IMR-90 (cell line): Measurements from ENCODE around the gene NIBAN1. TPM values are rescaled to one million over a fixed set of nuclear protein-coding genes. Genes with fewer than 3 reads are reported as not detected.

Experiments
- ATAC-seq: fragments of 200-7000 bp; cut with Tn5 transposase; 2 replicates; pipeline ENCODE4 v1.9.1; 2020; ENCODE audit warnings: low read depth, mild to moderate bottlenecking, moderate library complexity
- BruUV-seq: library from RNA; stranded (reverse); fragments of 400-500 nt; replicated peaks from 2 replicates; lab custom pipeline; 2021; lab: Mats Ljungman, UMichigan
- CTCF ChIA-PET: fragments of 300-600 bp; formaldehyde crosslinking; extraction: SDS; loops from one replicate; lab custom pipeline; 2021; ENCODE audit warnings: antibody characterized with exemption; lab: Yijun Ruan, JAX
- POLR2A ChIA-PET: fragments of 300-600 bp; sonication (Branson Sonifier 250); formaldehyde crosslinking; loops from one replicate; lab custom pipeline; 2022; ENCODE audit warnings: antibody characterized with exemption; ENCODE audit not compliant: unreplicated experiment; lab: Charles Lee
- DNase-seq: peaks from one replicate; pipeline ENCODE4 v3.0.0; 2013
- H2AFZ ChIP-seq: replicated peaks from 2 replicates; pipeline ENCODE3; 2013; ENCODE audit warnings: low read length, mild to moderate bottlenecking; ENCODE audit not compliant: poor library complexity
- H2AK5ac ChIP-seq: 2 replicates; pipeline ENCODE4 v1.6.1; 2013; ENCODE audit warnings: low read depth, low read length, inconsistent platforms
- H2AK9ac ChIP-seq: replicated peaks from 2 replicates; pipeline ENCODE3; 2013; ENCODE audit warnings: mild to moderate bottlenecking, low read depth, low read length, moderate library complexity; ENCODE audit not compliant: poor library complexity
- H2BK120ac ChIP-seq: 2 replicates; pipeline ENCODE4 v1.6.1; 2013; ENCODE audit warnings: low read depth, low read length, inconsistent platforms
- H2BK15ac ChIP-seq: 3 replicates; pipeline ENCODE4 v1.6.1; 2013; ENCODE audit warnings: low read depth, low read length, inconsistent platforms
- H2BK20ac ChIP-seq: 2 replicates; pipeline ENCODE4 v1.6.1; 2013; ENCODE audit warnings: low read depth, mild to moderate bottlenecking, inconsistent platforms, low read length, moderate library complexity
- H2BK5ac ChIP-seq: 2 replicates; pipeline ENCODE4 v1.6.1; 2013; ENCODE audit warnings: mild to moderate bottlenecking, low read depth, low read length, inconsistent platforms; ENCODE audit not compliant: poor library complexity, severe bottlenecking
- H3K14ac ChIP-seq: replicated peaks from 2 replicates; pipeline ENCODE4 v1.6.1; 2013; ENCODE audit warnings: low read depth, low read length, inconsistent platforms
- H3K18ac ChIP-seq: 2 replicates; pipeline ENCODE4 v1.6.1; 2013; ENCODE audit warnings: low read depth, low read length, control low read depth
- H3K23ac ChIP-seq: 2 replicates; pipeline ENCODE4 v1.6.1; 2013; ENCODE audit warnings: low read depth, low read length, inconsistent platforms
- H3K27ac ChIP-seq: 2 replicates; pipeline ENCODE4 v1.5.1; 2013; ENCODE audit warnings: mild to moderate bottlenecking, control low read depth, low read length; ENCODE audit not compliant: insufficient read depth
- H3K27me3 ChIP-seq: 2 replicates; pipeline ENCODE4 v1.6.1; 2013; ENCODE audit warnings: low read length; ENCODE audit not compliant: control insufficient read depth, insufficient read depth
- H3K36me3 ChIP-seq: 2 replicates; pipeline ENCODE4 v1.6.1; 2013; ENCODE audit warnings: low read length, mixed read lengths; ENCODE audit not compliant: control insufficient read depth, insufficient read depth
- H3K4ac ChIP-seq: 2 replicates; pipeline ENCODE4 v1.6.1; 2013; ENCODE audit warnings: low read depth, low read length, inconsistent platforms
- H3K4me1 ChIP-seq: 2 replicates; pipeline ENCODE4 v1.6.1; 2013; ENCODE audit warnings: low read length, mixed read lengths; ENCODE audit not compliant: control insufficient read depth, insufficient read depth
- H3K4me2 ChIP-seq: 2 replicates; pipeline ENCODE4 v1.6.1; 2013; ENCODE audit warnings: low read depth, mild to moderate bottlenecking, control low read depth, low read length, moderate library complexity
- H3K4me3 ChIP-seq: 2 replicates; pipeline ENCODE4 v1.5.1; 2013; ENCODE audit warnings: low read depth, mild to moderate bottlenecking, control low read depth, low read length, moderate library complexity; ENCODE audit not compliant: insufficient read depth
- H3K56ac ChIP-seq: 2 replicates; pipeline ENCODE4 v1.6.1; 2013; ENCODE audit warnings: low read length, inconsistent platforms; ENCODE audit not compliant: insufficient read depth; ENCODE audit errors: extremely low read depth
- H3K79me1 ChIP-seq, 2 experiments: 2 replicates each; pipeline ENCODE4 v1.6.1; 2013; ENCODE audit warnings: low read length in 2 of 2, inconsistent platforms in 1 of 2, low read depth in 1 of 2
- H3K9ac ChIP-seq: 2 replicates; pipeline ENCODE4 v1.6.1; 2013; ENCODE audit warnings: low read depth, low read length, control low read depth
- H3K9me1 ChIP-seq: 2 replicates; pipeline ENCODE4 v1.6.1; 2013; ENCODE audit warnings: low read length, inconsistent platforms; ENCODE audit not compliant: insufficient read depth
- H3K9me3 ChIP-seq: 2 replicates; pipeline ENCODE4 v1.6.1; 2013; ENCODE audit warnings: low read length; ENCODE audit not compliant: control insufficient read depth, insufficient read depth
- H4K20me1 ChIP-seq: 2 replicates; pipeline ENCODE4 v1.6.1; 2013; ENCODE audit warnings: low read length, inconsistent platforms; ENCODE audit not compliant: insufficient read depth
- H4K5ac ChIP-seq: 2 replicates; pipeline ENCODE4 v1.6.1; 2013; ENCODE audit warnings: mild to moderate bottlenecking, low read depth, low read length, control low read depth
- H4K8ac ChIP-seq, 2 experiments: 2 replicates each; pipeline ENCODE4 v1.6.1; 2013; ENCODE audit warnings: low read depth in 2 of 2, low read length in 2 of 2, control low read depth in 1 of 2, inconsistent platforms in 1 of 2
- H4K91ac ChIP-seq: 2 replicates; pipeline ENCODE4 v1.6.1; 2013; ENCODE audit warnings: low read depth, low read length, inconsistent platforms; ENCODE audit not compliant: insufficient read depth
- BHLHE40 ChIP-seq: fragments of 150-350 bp; IDR thresholded peaks from 2 replicates; pipeline ENCODE4 v1.6.1; 2016; ENCODE audit warnings: mild to moderate bottlenecking, low read depth, low read length
- CEBPB ChIP-seq: IDR thresholded peaks from 2 replicates; pipeline ENCODE4 v1.6.1; 2012; ENCODE audit warnings: low read depth, low read length, improper control_type of control experiment
- CHD1 ChIP-seq: IDR thresholded peaks from 2 replicates; pipeline ENCODE4 v1.6.1; 2012; ENCODE audit warnings: low read depth, low read length, improper control_type of control experiment
- CTCF ChIP-seq: conservative IDR thresholded peaks from 2 replicates; pipeline ENCODE4 v1.5.1; 2012; ENCODE audit warnings: mild to moderate bottlenecking, low read depth, low read length, improper control_type of control experiment
- FOS ChIP-seq: fragments of 150-350 bp; IDR thresholded peaks from 2 replicates; pipeline ENCODE4 v1.6.1; 2016; ENCODE audit warnings: low read depth, low read length
- MAFK ChIP-seq: IDR thresholded peaks from 2 replicates; pipeline ENCODE4 v1.6.1; 2012; ENCODE audit warnings: low read depth, low read length, improper control_type of control experiment
- MAZ ChIP-seq: IDR thresholded peaks from 2 replicates; pipeline ENCODE4 v1.6.1; 2012; ENCODE audit warnings: low read depth, mild to moderate bottlenecking, low read length, improper control_type of control experiment, moderate library complexity, borderline replicate concordance
- MXI1 ChIP-seq: IDR thresholded peaks from 2 replicates; pipeline ENCODE4 v1.6.1; 2012; ENCODE audit warnings: low read depth, mild to moderate bottlenecking, low read length, moderate library complexity, borderline replicate concordance
- NFE2L2 ChIP-seq: fragments of 150-350 bp; IDR thresholded peaks from 2 replicates; pipeline ENCODE4 v1.6.1; 2016; ENCODE audit warnings: low read depth, mild to moderate bottlenecking, low read length
- POLR2A ChIP-seq: IDR thresholded peaks from 2 replicates; pipeline ENCODE4 v1.6.1; 2012; ENCODE audit warnings: mild to moderate bottlenecking, low read depth, low read length
- RAD21 ChIP-seq: IDR thresholded peaks from 2 replicates; pipeline ENCODE4 v1.6.1; 2012; ENCODE audit warnings: low read length, improper control_type of control experiment
- RCOR1 ChIP-seq: IDR thresholded peaks from 2 replicates; pipeline ENCODE4 v1.6.1; 2012; ENCODE audit warnings: mild to moderate bottlenecking, low read length, improper control_type of control experiment; ENCODE audit not compliant: insufficient replicate concordance
- RFX5 ChIP-seq: IDR thresholded peaks from 2 replicates; pipeline ENCODE4 v1.8.0; 2012; ENCODE audit warnings: low read depth, mild to moderate bottlenecking, low read length, moderate library complexity
- SMC3 ChIP-seq: fragments of 150-350 bp; IDR thresholded peaks from 2 replicates; pipeline ENCODE4 v1.6.1; 2016; ENCODE audit warnings: low read depth, mild to moderate bottlenecking, antibody characterized with exemption, low read length, moderate library complexity
- WGBS, 2 experiments: methylation state at CpG; one replicate each; pipeline versions ENCODE4 v1.1.5 to v1.1.7; 2013; ENCODE audit warnings: missing lambda C conversion rate in 2 of 2; ENCODE audit not compliant: insufficient read length in 1 of 2; ENCODE audit errors: extremely low coverage in 2 of 2; 5-methylcytosine and 5-hydroxymethylcytosine counted together
- dilution Hi-C: fragments of 300-500 bp; cut with HindIII; formaldehyde crosslinking; loops from one replicate; pipeline ENCODE4 v1.14.3; 2018; ENCODE audit warnings: low sequenced_read_pairs; ENCODE audit not compliant: unreplicated experiment
- in situ Hi-C: fragments of 300-500 bp; cut with MboI; formaldehyde crosslinking; loops from 3 replicates; pipeline ENCODE4 v1.14.3; 2019; ENCODE audit warnings: low sequenced_read_pairs, inconsistent platforms, mixed read lengths
- intact Hi-C: fragments of 100-400 bp; cut with micrococcal nuclease; formaldehyde crosslinking; loops from 2 replicates; pipeline ENCODE4 v1.10.0; 2022
- polyA plus RNA-seq, 3 experiments: library from polyadenylated mRNA; depleted of rRNA; stranded (reverse); fragments of >200 nt; gene quantifications; 2 replicates each; pipeline ENCODE4 v1.2.3, GENCODE V29; 2012; ENCODE audit warnings: low replicate concordance in 1 of 3
- total RNA-seq: library from RNA; depleted of rRNA; stranded (reverse); fragments of >200 nt; gene quantifications from 2 replicates; pipeline ENCODE4 v1.2.3, GENCODE V29; 2012
- TF ChIP-seq, protein P1 (sequence below): fragments of 150-350 bp; IDR thresholded peaks from 2 replicates; pipeline ENCODE4 v1.6.1; 2017; ENCODE audit warnings: mild to moderate bottlenecking, antibody characterized with exemption, low read length, low read depth
- TF ChIP-seq, protein P2 (sequence below): fragments of 150-350 bp; IDR thresholded peaks from 2 replicates; pipeline ENCODE4 v1.6.1; 2016; ENCODE audit warnings: low read depth, mild to moderate bottlenecking, low read length, moderate library complexity, borderline replicate concordance

NIBAN1 gene
- total and polyA plus RNA-seq, 2 of the 4 experiments (the other 2 are of a cell fraction): 4.0 to 10.0 TPM

- H4K5ac ChIP-seq: no peak overlapping the region
- H3K18ac ChIP-seq: no peak overlapping the region
- peaks cover 16% of the 10 kb centered on the region for H3K9me1 ChIP-seq
- H2AK9ac ChIP-seq: no peak overlapping the region
- no peak overlapping the region for H3K23ac ChIP-seq
- H2BK5ac ChIP-seq: no peak overlapping the region
- no peak overlapping the region for H2BK120ac ChIP-seq
- H2AFZ ChIP-seq: no peak overlapping the region
- intact Hi-C loops: no loop called here
- no peak overlapping the region for H3K4me3 ChIP-seq
- no peak overlapping the region for H4K8ac ChIP-seq
- TF ChIP-seq SMC3: no peak
- no peak for TF ChIP-seq RFX5
- no peak for TF ChIP-seq POLR2A
- TF ChIP-seq MAZ: no peak
- TF ChIP-seq, protein P1, sequence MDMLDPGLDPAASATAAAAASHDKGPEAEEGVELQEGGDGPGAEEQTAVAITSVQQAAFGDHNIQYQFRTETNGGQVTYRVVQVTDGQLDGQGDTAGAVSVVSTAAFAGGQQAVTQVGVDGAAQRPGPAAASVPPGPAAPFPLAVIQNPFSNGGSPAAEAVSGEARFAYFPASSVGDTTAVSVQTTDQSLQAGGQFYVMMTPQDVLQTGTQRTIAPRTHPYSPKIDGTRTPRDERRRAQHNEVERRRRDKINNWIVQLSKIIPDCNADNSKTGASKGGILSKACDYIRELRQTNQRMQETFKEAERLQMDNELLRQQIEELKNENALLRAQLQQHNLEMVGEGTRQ: no peak
- no peak for TF ChIP-seq FOS
- no peak for TF ChIP-seq RCOR1
- TF ChIP-seq, protein P2, sequence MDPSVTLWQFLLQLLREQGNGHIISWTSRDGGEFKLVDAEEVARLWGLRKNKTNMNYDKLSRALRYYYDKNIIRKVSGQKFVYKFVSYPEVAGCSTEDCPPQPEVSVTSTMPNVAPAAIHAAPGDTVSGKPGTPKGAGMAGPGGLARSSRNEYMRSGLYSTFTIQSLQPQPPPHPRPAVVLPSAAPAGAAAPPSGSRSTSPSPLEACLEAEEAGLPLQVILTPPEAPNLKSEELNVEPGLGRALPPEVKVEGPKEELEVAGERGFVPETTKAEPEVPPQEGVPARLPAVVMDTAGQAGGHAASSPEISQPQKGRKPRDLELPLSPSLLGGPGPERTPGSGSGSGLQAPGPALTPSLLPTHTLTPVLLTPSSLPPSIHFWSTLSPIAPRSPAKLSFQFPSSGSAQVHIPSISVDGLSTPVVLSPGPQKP: no peak
- no peak for TF ChIP-seq RAD21
- TF ChIP-seq MAFK: no peak
- no peak for TF ChIP-seq CEBPB
- TF ChIP-seq CTCF: no peak
- TF ChIP-seq BHLHE40: no peak
- no peak for TF ChIP-seq CHD1
- TF ChIP-seq MXI1: no peak
- TF ChIP-seq NFE2L2: no peak
- no peak overlapping the region for H3K56ac ChIP-seq
- H3K4me1 ChIP-seq: peaks cover 2% of the 10 kb centered on the region; the same call in 1 of the 2 replicates
- ChIA-PET CTCF (no interaction called here), POLR2A (no interaction called here)
- H2BK20ac ChIP-seq: no peak overlapping the region
- H3K79me1 ChIP-seq: peaks cover 0 to 32% of the 10 kb centered on the region in 2 experiments; a peak in 3 of 4 replicates
- no peak overlapping the region for H2BK15ac ChIP-seq
- no peak overlapping the region for H4K91ac ChIP-seq
- DNase-seq: no peak
- in situ Hi-C loops: no loop called here
- no peak overlapping the region for H3K9ac ChIP-seq
- H4K20me1 ChIP-seq: no peaks in the 10 kb centered on the region
- H3K27ac ChIP-seq: no peak overlapping the region
- H3K4ac ChIP-seq: no peak overlapping the region
- no TSS peak for BruUV-seq
- dilution Hi-C loops: no loop called here
- H2AK5ac ChIP-seq: no peak overlapping the region
- H3K14ac ChIP-seq: no peak overlapping the region
- no peaks in the 10 kb centered on the region for H3K36me3 ChIP-seq
- no peaks in the 10 kb centered on the region for H3K27me3 ChIP-seq
- ATAC-seq: no peak
- WGBS, 2 experiments: no CpG with 5 or more reads among the region's 2 CpGs
- no peaks in the 10 kb centered on the region for H3K9me3 ChIP-seq
- no peak overlapping the region for H3K4me2 ChIP-seq
Observed at GRCh38 chr1:184928394-184928793, 45.9 kb downstream of the NIBAN1 start.
